Hepatocyte (in vitro differentiated cells): ENCODE measurements around the gene S100A3.

Experiments used
- CTCF ChIP-seq: fragments of 200-600 bp; sonication (generic); IDR thresholded peaks from 2 replicates; pipeline ENCODE4 v1.5.1; 2016; ENCODE audit warnings: antibody characterized with exemption, mild to moderate bottlenecking; ENCODE audit not compliant: poor library complexity
- EZH2 ChIP-seq: fragments of 200-600 bp; sonication (generic); IDR thresholded peaks from 2 replicates; pipeline ENCODE4 v1.6.1; 2016; ENCODE audit warnings: antibody characterized with exemption, mild to moderate bottlenecking, borderline replicate concordance

- TF ChIP-seq CTCF (no peak), EZH2 (no peak)
Measured at GRCh38 chr1:153588482-153588881, 39.4 kb upstream of the S100A3 start.
